Activated T-cell treated with anti-CD3 and anti-CD28 coated beads for 48 hours (primary cell): Measurements from ENCODE around the gene LCE2B.
A peak's percentile ranks its signal among the peaks of the same experiment; 100 is the strongest.
"Not testable (repeated sequence)": the region's sequence is repeated elsewhere in the genome, so short reads cannot be mapped to it uniquely, and the experiment has no call there.

Experiments used
- DNase-seq: peaks from one replicate; pipeline ENCODE4 v3.0.0-alpha.2; 2020; ENCODE audit warnings: low read depth

Gene LCE2B

DNA sequence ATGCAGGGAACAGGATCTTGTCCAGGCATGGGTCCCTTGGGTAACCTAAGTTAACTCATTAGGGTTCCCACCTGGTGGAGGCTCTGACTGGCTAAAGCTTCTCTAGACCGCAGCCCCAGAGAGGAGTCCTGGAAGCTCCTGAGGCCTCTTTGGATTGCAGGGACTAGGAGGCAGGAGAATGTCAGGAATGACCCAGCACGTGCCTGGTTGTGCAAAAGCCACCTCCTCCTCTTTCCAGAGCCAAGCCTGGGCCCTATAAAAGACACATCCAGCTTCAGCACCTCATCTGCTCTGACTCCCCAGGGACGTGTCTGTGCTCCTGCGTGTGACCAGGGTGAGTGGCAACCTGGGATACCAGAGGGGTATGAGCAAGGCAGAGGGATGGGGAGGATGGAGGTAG, at the start of gene LCE2B:
LCE2B (plus strand) TSS at position 301 of the 400 bp plus-strand sequence. CDS start 721 bp downstream, outside the sequence.
- not testable (repeated sequence) for DNase-seq

GRCh38 chr1:152640351-152640750, 45.6 kb upstream of the LCE2B start:
- no peak for DNase-seq

GRCh38 chr1:152643945-152644344, 42.0 kb upstream of the LCE2B start:
- no peak for DNase-seq

- no peak for DNase-seq
These were observed 40.8 kb upstream of the LCE2B start for GRCh38 chr1:152645146-152645545.

DNA sequence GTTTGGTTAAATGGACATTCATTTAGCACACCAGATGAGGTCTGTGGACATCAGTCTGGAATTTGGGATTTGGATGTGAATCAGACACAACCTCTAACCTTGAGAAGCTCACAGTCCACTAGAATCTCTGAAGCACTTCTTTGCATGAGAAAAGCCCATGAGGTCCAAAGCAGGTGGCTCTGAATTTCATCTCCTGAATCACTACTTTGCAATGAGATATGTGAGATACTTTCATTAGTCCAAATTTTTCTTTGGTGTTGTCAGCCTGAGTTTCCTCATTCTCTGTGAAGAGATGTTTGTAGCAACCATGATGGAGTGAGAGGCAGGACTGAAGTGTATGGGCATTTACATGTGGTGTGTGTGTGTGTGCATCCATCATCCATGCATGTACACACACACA, 39.3 kb upstream of the LCE2B start:
- no peak for DNase-seq

- DNase-seq, result peak; percentile 35
These were observed 31.8 kb upstream of the LCE2B start for GRCh38 chr1:152654110-152654509.

GRCh38 chr1:152656459-152656858, 29.5 kb upstream of the LCE2B start:
- DNase-seq, result no peak

DNA sequence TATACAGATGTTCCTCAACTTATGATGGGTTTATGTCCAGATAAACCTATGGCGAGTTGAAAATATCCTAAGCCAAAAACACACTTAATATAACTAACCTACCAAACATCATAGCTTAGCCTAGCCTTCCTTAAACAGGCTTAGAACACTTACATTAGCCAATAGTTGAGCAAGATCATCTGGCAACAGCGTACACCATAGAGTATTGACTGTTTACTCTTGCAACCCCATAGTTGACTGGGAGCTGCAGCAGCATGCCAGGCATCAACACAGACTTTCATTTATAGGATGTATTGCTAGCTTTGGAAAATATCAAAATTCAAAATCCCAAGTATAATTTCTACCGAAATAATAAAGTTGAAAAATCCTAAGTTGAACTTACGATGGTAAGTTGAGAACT, 28.2 kb upstream of the LCE2B start:
- DNase-seq, result no peak

- no peak for DNase-seq
These were observed 27.3 kb upstream of the LCE2B start for GRCh38 chr1:152658649-152659048.

GRCh38 chr1:152663098-152663497, 22.8 kb upstream of the LCE2B start, which contains the start of gene LCE2D:
TSS of gene LCE2D (plus strand) at chr1:152663380. CDS start at chr1:152664106, 726 bp downstream.
- no peak for DNase-seq

GRCh38 chr1:152666171-152666570, 19.8 kb upstream of the LCE2B start:
- not testable (repeated sequence) for DNase-seq

DNA sequence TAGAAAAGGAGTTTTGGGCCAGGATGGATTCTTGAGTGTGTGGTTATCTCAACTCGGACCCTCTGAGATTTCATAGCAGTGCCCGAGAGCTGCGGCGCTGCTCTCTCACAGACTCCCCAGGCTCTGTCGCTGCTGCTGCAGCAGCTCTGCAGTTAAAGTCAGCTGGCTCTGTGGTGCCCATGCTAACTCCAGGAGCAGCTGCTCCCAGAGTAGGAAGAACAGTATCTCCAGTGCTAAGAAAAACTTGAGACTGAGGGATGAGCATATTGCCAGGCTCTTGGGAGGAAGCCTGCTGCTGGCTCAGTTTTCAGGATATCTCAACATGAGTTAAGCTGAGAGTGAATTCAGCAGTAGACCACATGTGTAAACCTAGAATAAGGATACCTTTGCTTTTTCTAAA, 18.3 kb upstream of the LCE2B start:
- no peak for DNase-seq

DNA sequence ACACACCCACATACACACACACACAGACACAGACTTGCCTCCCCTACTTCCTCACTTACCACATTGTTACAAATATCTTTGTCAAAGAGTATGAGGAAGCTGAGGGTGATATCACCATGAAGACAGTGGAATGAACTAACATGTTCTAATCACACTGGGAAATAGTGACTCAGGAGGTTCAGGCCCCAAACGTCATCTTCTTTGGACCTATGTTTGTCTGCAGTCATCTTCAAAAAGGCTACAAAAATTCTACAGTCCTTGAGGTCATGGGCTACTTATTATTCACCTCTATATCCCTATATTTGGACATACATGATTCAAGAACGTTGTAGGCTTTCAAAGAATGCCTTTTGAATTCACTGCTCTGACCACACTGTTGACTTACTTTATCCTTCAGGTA, 12.9 kb upstream of the LCE2B start:
- no peak for DNase-seq

DNA sequence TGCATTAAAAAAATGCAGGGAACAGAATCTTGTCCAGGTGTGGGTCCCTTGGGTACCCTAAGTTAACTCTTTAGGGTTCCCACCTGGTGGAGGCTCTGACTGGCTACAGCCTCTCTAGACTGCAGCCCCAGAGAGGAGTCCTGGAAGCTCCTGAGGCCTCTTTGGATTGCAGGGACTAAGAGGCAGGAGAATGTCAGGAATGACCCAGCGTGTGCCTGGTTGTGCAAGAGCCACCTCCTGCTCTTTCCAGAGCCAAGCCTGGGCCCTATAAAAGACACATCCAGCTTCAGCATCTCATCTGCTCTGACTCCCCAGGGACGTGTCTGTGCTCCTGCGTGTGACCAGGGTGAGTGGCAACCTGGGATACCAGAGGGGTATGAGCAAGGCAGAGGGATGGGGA, 10.9 kb upstream of the LCE2B start, which contains the start of gene LCE2C:
LCE2C (plus strand) TSS at position 297 of the 400 bp plus-strand sequence. CDS start 737 bp downstream, outside the sequence.
- not testable (repeated sequence) for DNase-seq

- DNase-seq, result no peak
These were observed 6.5 kb upstream of the LCE2B start for GRCh38 chr1:152679459-152679858.

DNA sequence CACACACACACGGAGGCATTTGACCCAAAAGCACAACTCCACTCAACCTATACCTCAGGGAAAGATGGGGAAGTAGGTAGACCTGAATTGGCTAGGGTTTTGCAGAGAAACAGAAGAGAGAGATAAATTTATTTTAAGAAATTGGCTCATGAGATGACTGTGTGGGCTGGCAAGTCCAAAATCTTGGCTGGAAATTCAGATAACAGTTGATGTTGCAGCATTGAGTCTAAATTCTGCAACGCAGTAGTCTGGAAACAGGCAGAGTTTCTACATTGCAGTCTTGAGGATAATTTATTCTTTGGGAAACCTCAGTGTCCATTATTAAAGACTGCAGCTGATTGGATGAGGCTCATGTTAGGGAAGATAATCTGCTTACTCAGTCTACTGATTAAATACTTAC, 4.3 kb upstream of the LCE2B start:
- no peak for DNase-seq

GRCh38 chr1:152683846-152684245, 2.1 kb upstream of the LCE2B start:
- DNase-seq, result no peak

- no peak for DNase-seq
These were observed 12.0 kb downstream of the LCE2B start, which contains the start of gene LCE2A for GRCh38 chr1:152697701-152698600. TSS of gene LCE2A (plus strand) at chr1:152698345. CDS start at chr1:152698902, 557 bp downstream.

- DNase-seq, result no peak
These were observed 13.8 kb downstream of the LCE2B start for GRCh38 chr1:152699746-152700145.

DNA sequence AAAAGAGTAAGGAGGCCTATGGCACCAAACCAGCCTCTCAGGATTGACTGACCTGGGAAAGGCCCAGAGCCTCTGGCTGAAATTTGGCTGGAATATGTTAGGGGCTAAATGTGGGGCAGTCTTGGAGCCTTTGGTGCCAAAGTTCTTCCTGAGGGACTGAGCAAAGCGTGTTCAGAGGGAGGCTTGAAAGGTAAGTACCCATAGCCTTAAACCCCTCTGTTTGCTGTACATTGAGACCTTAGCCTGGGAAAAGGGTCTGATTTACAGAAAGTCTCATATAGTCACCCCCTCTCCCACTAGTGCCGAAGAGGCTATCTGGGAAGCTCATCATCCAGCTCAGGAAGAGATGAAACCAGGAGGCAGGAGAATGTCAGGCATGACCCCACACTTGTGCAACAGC, 21.9 kb downstream of the LCE2B start, which contains the start of gene LCE4A:
LCE4A (plus strand) TSS at position 301 of the 400 bp plus-strand sequence. CDS start 916 bp downstream, outside the sequence.
- DNase-seq, result no peak

DNA sequence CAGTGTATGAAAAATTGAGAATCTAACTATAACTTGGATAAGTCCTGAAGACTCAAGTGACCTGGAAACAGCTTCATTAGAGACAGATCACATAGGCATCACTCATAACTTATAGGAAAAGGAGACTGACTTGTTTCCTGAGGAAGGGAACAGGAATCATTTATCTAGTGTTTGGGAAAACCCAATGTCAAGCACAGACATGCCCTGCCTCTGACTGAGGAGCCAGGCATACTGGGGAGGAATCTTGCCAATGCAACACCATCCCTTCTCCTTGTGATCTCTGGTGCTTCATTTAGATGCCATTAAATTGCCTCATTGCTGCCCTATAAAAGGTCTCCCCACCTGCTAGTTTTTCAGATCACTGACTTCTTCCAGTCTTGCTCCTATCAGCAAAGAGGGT, 32.3 kb downstream of the LCE2B start:
- DNase-seq, result no peak

GRCh38 chr1:152725261-152725660, 39.3 kb downstream of the LCE2B start:
- DNase-seq, result no peak

DNA sequence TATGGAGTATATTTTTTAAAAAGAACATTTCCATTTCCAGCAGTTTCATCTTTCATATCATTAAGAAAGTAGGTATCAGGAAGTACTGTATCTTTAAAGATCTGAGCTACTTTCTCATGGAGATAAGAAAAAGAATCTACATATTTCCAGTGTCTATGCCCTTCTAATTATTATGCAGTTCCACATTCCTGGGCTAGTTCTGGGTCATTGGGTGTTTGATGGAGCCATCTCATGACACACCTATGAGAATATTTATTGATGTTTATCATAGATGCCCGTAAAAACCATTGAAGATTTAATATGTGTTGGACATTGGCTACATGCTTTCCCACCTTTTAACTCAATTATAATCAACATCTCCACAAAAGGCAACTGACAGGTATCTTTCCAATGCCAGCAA, 43.1 kb downstream of the LCE2B start:
- no peak for DNase-seq
